Heart left ventricle (tissue), 16 donors: Measurements from ENCODE around the gene LMCD1. TPM values are rescaled to one million over a fixed set of nuclear protein-coding genes. Genes with fewer than 3 reads are reported as not detected.
A peak's percentile ranks its signal among the peaks of the same experiment; 100 is the strongest.

Experiments used
- ATAC-seq, 4 donors: fragments of 200-7000 bp; cut with Tn5 transposase; one replicate each; pipeline ENCODE4 v1.9.1; 2020 to 2022; ENCODE audit warnings: moderate library complexity in 4 of 4, mild to moderate bottlenecking in 3 of 4, moderate number of reproducible peaks in 1 of 4
- DNase-seq, 5 donors: peaks; one replicate each; pipeline ENCODE4 v3.0.0-alpha.2; 2020
- H3K27ac ChIP-seq, 12 donors: fragments of 200-600 bp; sonication (generic) in 4 of 12; one replicate each; pipeline versions ENCODE4 v1.5.0 to v1.8.0; 2016 to 2022; ENCODE audit warnings: mild to moderate bottlenecking in 2 of 12
- H3K27me3 ChIP-seq, 9 donors: fragments of 200-600 bp; sonication (generic) in 2 of 9; one replicate each; pipeline versions ENCODE4 v1.5.1 to v1.8.0; 2016 to 2022; ENCODE audit warnings: mild to moderate bottlenecking in 3 of 9
- H3K36me3 ChIP-seq, 9 donors: fragments of 200-600 bp; sonication (generic) in 2 of 9; one replicate each; pipeline versions ENCODE4 v1.5.0 to v1.8.0; 2018 to 2022; ENCODE audit warnings: mild to moderate bottlenecking in 2 of 9
- H3K4me1 ChIP-seq, 12 donors: fragments of 200-600 bp; sonication (generic) in 4 of 12; one replicate each; pipeline versions ENCODE4 v1.5.0 to v1.8.0; 2016 to 2022; ENCODE audit warnings: mild to moderate bottlenecking in 3 of 12
- H3K4me3 ChIP-seq, 12 donors: fragments of 200-600 bp; sonication (generic) in 4 of 12; one replicate each; pipeline versions ENCODE4 v1.5.0 to v1.8.0; 2017 to 2022; ENCODE audit warnings: mild to moderate bottlenecking in 9 of 12, moderate library complexity in 4 of 12
- H3K9me3 ChIP-seq, 12 donors: fragments of 200-600 bp; sonication (generic) in 4 of 12; one replicate each; pipeline versions ENCODE4 v1.5.0 to v1.8.0; 2016 to 2022; ENCODE audit warnings: mild to moderate bottlenecking in 1 of 12
- CTCF ChIP-seq, 12 donors: fragments of 200-600 bp; sonication (generic) in 4 of 12; IDR thresholded peaks; one replicate each; pipeline versions ENCODE4 v1.5.0 to v1.8.0; 2018 to 2022; ENCODE audit warnings: antibody characterized with exemption in 12 of 12, mild to moderate bottlenecking in 5 of 12
- POLR2A ChIP-seq, 2 donors: fragments of 450-650 bp; IDR thresholded peaks; one replicate each; pipeline ENCODE4 v1.6.1; 2017; ENCODE audit warnings: antibody characterized with exemption in 2 of 2, mild to moderate bottlenecking in 2 of 2, moderate library complexity in 2 of 2
- WGBS, 4 donors: extraction: QIAGEN DNeasy Blood & Tissue Kit in 2 of 4; methylation state at CpG; one replicate each; pipeline versions ENCODE4 v1.1.5 to v1.1.7; 2013 to 2018; 5-methylcytosine and 5-hydroxymethylcytosine counted together
- intact Hi-C, 10 donors: fragments of 100-400 bp; cut with DNase I; formaldehyde crosslinking; loops; one replicate each; pipeline versions ENCODE4 v1.11.1 to v1.14.2; 2022
- polyA plus RNA-seq, 2 donors: library from polyadenylated mRNA; stranded (reverse); fragments of 200-250 nt; gene quantifications; one replicate each; pipeline ENCODE4 v1.2.3, GENCODE V29; 2013
- total RNA-seq, 9 donors: library from RNA; depleted of rRNA in 2 of 9; stranded (reverse); fragments of >200 nt in 2 of 9; fragmentation: NEBNext Ultra II Directional in 3 of 9; extraction: Animal tissue kit (Norgen Biotek cat#: 25700) in 3 of 9; gene quantifications; one replicate each; pipeline versions ENCODE4 v1.1.0 to v1.2.4, GENCODE V29; 2016 to 2023
- donor health status: ischemic (EF 13 %, LVEDD 7.1; RV severe dilation, severe dysfunction).
- donor health status: healthy with polysubstance abuse.
- donor health status: DM: no; HTN: yes; CAD: no.
- donor health status: DM: no; HTN: no; CAD: no.
- donor health status: ischemic (EF 25% LVEDD 6.9; RV normal size, moderate dysfunction).
- donor health status: ischemic (EF 25% LVEDD 5.7; RV mildly dilated, moderate dysfunction).
- donor health status: healthy.
- donor health status: DM: yes; HTN: yes; CAD: no.
- donor health status: ischemic (EF 35%, LVEDD 5.7; RV mildly dilated, moderate dysfunction).
- donor health status: nonischemic (EF 11% LVEDD 7.7; RV severe dilation, severe dysfunction).
- donor health status: DM: yes; HTN: yes; CAD: no.
- donor health status: PGD.
- donor health status: ischemic (EF 29% LVEDD 5.4; RV normal size, mild dysfunction).
- donor health status: nonischemic (EF 23%, LVEDD 6.1; RV moderate dilation, normal function).

The LMCD1 gene
- total and polyA plus RNA-seq, 11 donors, result 34.9 to 661 (median 54.6) TPM

GRCh38 chr3:8536096-8537056 is 34.8 kb downstream of the LMCD1 start:
- intact Hi-C loops, result loop anchor here in 1 of 10 donors (5.0 kb wide), 1 partner anchor 54 kb away; no protein-coding TSS in a partner anchor
- no peaks in the 10 kb centered on the region for H3K9me3 ChIP-seq
- DNase-seq (no peak), ATAC-seq (peak in 1 of 4 donors; percentile 40)
- TF ChIP-seq POLR2A (IDR thresholded peaks at IDR 0.05), result no peak
- no peak for TF ChIP-seq CTCF (IDR thresholded peaks at IDR 0.05)
- no peaks in the 10 kb centered on the region for H3K27me3 ChIP-seq
- H3K4me3 ChIP-seq, result no peak overlapping the region
- WGBS, 4 donors, result 66 to 77% (median 72%) methylated on average over 8 of the region's 8 CpGs
- peak overlapping the region in 6 of 12 donors; percentile 10 to 36 (median 26) for H3K27ac ChIP-seq
- H3K36me3 ChIP-seq, result peaks cover 0 to 75% (median 41%) of the 10 kb centered on the region in 9 donors
- H3K4me1 ChIP-seq, result peaks cover 0 to 65% (median 38%) of the 10 kb centered on the region in 12 donors

GRCh38 chr3:8537440-8537839 is 35.8 kb downstream of the LMCD1 start:
- Histone ChIP-seq H3K27me3 (no peaks in the 10 kb centered on the region), H3K9me3 (no peaks in the 10 kb centered on the region), H3K27ac (no peak overlapping the region), H3K4me1 (peaks cover 0 to 56% (median 32%) of the 10 kb centered on the region in 12 donors), H3K4me3 (no peak overlapping the region), H3K36me3 (peaks cover 0 to 82% (median 50%) of the 10 kb centered on the region in 9 donors)
- 86 to 96% (median 92%) methylated on average over 1 of the region's 1 CpG for WGBS, 4 donors
- intact Hi-C loops, result loop anchor here in 1 of 10 donors (5.0 kb wide), 1 partner anchor 55 kb away; no protein-coding TSS in a partner anchor
- DNase-seq, result no peak
- no peak for ATAC-seq
- TF ChIP-seq POLR2A (IDR thresholded peaks at IDR 0.05) (no peak), CTCF (IDR thresholded peaks at IDR 0.05) (no peak)

- H3K27ac ChIP-seq, result no peak overlapping the region
- DNase-seq, result no peak
- no peak overlapping the region for H3K4me3 ChIP-seq
- H3K9me3 ChIP-seq, result no peaks in the 10 kb centered on the region
- H3K36me3 ChIP-seq, result peaks cover 0 to 89% (median 57%) of the 10 kb centered on the region in 9 donors
- no peak for ATAC-seq
- WGBS, 4 donors, result 95 to 100% (median 99%) methylated on average over 4 of the region's 4 CpGs
- H3K4me1 ChIP-seq, result peaks cover 0 to 52% (median 27%) of the 10 kb centered on the region in 12 donors
- no peaks in the 10 kb centered on the region for H3K27me3 ChIP-seq
- TF ChIP-seq POLR2A (IDR thresholded peaks at IDR 0.05) (no peak), CTCF (IDR thresholded peaks at IDR 0.05) (no peak)
- intact Hi-C loops, result loop anchor here in 1 of 10 donors (5.0 kb wide), 1 partner anchor 56 kb away; no protein-coding TSS in a partner anchor
Measured at GRCh38 chr3:8538223-8538622, 36.6 kb downstream of the LMCD1 start.

GRCh38 chr3:8538913-8539312 is 37.3 kb downstream of the LMCD1 start:
- H3K27me3 ChIP-seq, result no peaks in the 10 kb centered on the region
- peaks cover 0 to 92% (median 58%) of the 10 kb centered on the region in 9 donors for H3K36me3 ChIP-seq
- H3K27ac ChIP-seq, result peak overlapping the region in 1 of 12 donors; percentile 17
- no peak overlapping the region for H3K4me3 ChIP-seq
- TF ChIP-seq POLR2A (IDR thresholded peaks at IDR 0.05) (no peak), CTCF (IDR thresholded peaks at IDR 0.05) (no peak)
- H3K9me3 ChIP-seq, result no peaks in the 10 kb centered on the region
- WGBS, 4 donors, result 86 to 94% (median 91%) methylated on average over 3 of the region's 3 CpGs
- DNase-seq (no peak), ATAC-seq (no peak)
- intact Hi-C loops, result loop anchor here in 1 of 10 donors (5.0 kb wide), 1 partner anchor 57 kb away; no protein-coding TSS in a partner anchor
- peaks cover 0 to 49% (median 26%) of the 10 kb centered on the region in 12 donors for H3K4me1 ChIP-seq
